ENCODE results near the gene OR2M5. TPM values are rescaled to one million over a fixed set of nuclear protein-coding genes. Genes with fewer than 3 reads are reported as not detected.

The OR2M5 gene
- total RNA-seq, 2 experiments from 2014 or later, result not detected

GRCh38 chr1:248164031-248164430 lies 19.1 kb downstream of the OR2M5 start:
- Histone ChIP-seq H3K36me3 (ENCODE audit: insufficient read depth, low read length) (no peaks in the 10 kb centered on the region), H3K4me3 (ENCODE audit: low read length) (no peak overlapping the region), H3K27me3 (ENCODE audit: control insufficient read depth in 1 of 2, insufficient read depth in 2 of 2, low read length in 2 of 2) (no peaks in the 10 kb centered on the region), H3K27ac (ENCODE audit: low read depth in 1 of 2, low read length in 2 of 2) (no peak overlapping the region), H3K4me1 (ENCODE audit: insufficient read depth, low read length) (no peaks in the 10 kb centered on the region), H3K9me3 (ENCODE audit: control insufficient read depth in 1 of 2, insufficient read depth in 1 of 2, low read length in 2 of 2) (peaks cover 0 to 18% of the 10 kb centered on the region in 2 experiments)
- TF ChIP-seq CTCF (IDR thresholded peaks at IDR 0.05), result no peak
- Mint-ChIP-seq H3K27ac (no peak overlapping the region), H3K4me3 (no peak overlapping the region), H3K36me3 (ENCODE audit: low read depth) (no peaks in the 10 kb centered on the region), H3K4me1 (ENCODE audit: low read depth) (no peaks in the 10 kb centered on the region), H3K9me3 (peaks cover 2% of the 10 kb centered on the region), H3K27me3 (peaks cover 6% of the 10 kb centered on the region)
- POLR2A ChIA-PET, result no interaction called here
- DNase-seq (no peak), ATAC-seq (ENCODE audit: poor library complexity) (no peak)
- CTCF ChIA-PET, result no interaction called here
- intact Hi-C loops (cut with DNase I, micrococcal nuclease), result no loop called here

GRCh38 chr1:248165186-248165585 lies 20.2 kb downstream of the OR2M5 start:
- H3K4me3 ChIP-seq (ENCODE audit: low read length), result no peak overlapping the region
- peaks cover 6% of the 10 kb centered on the region for H3K27me3 Mint-ChIP-seq
- ATAC-seq (ENCODE audit: poor library complexity) (no peak), DNase-seq (no peak)
- no peaks in the 10 kb centered on the region for H3K4me1 ChIP-seq (ENCODE audit: insufficient read depth, low read length)
- ChIA-PET POLR2A (no interaction called here), CTCF (no interaction called here)
- intact Hi-C loops (cut with DNase I, micrococcal nuclease), result no loop called here
- H3K4me3 Mint-ChIP-seq, result no peak overlapping the region
- peaks cover 0 to 18% of the 10 kb centered on the region in 2 experiments for H3K9me3 ChIP-seq (ENCODE audit: control insufficient read depth in 1 of 2, insufficient read depth in 1 of 2, low read length in 2 of 2)
- TF ChIP-seq CTCF (IDR thresholded peaks at IDR 0.05), result no peak
- H3K27me3 ChIP-seq (ENCODE audit: control insufficient read depth in 1 of 2, insufficient read depth in 2 of 2, low read length in 2 of 2), result no peaks in the 10 kb centered on the region
- H3K4me1 Mint-ChIP-seq (ENCODE audit: low read depth), result no peaks in the 10 kb centered on the region
- no peaks in the 10 kb centered on the region for H3K36me3 Mint-ChIP-seq (ENCODE audit: low read depth)
- H3K9me3 Mint-ChIP-seq, result peaks cover 2% of the 10 kb centered on the region
- H3K36me3 ChIP-seq (ENCODE audit: insufficient read depth, low read length), result no peaks in the 10 kb centered on the region
- no peak overlapping the region for H3K27ac ChIP-seq (ENCODE audit: low read depth in 1 of 2, low read length in 2 of 2)
- H3K27ac Mint-ChIP-seq, result no peak overlapping the region

GRCh38 chr1:248174521-248174920 lies 29.6 kb downstream of the OR2M5 start, which contains the start of gene OR2M2:
TSS of gene OR2M2 (plus strand) at chr1:248174821. CDS start at chr1:248179986, 5,165 bp downstream.
- ChIA-PET POLR2A (no interaction called here), CTCF (no interaction called here)
- H3K27ac ChIP-seq (ENCODE audit: low read depth in 1 of 2, low read length in 2 of 2), result no peak within 1 kb of the TSS
- H3K4me1 Mint-ChIP-seq (ENCODE audit: low read depth), result no peaks in the 10 kb centered on the region
- H3K36me3 Mint-ChIP-seq (ENCODE audit: low read depth), result no peaks in the 10 kb centered on the region
- H3K4me1 ChIP-seq (ENCODE audit: insufficient read depth, low read length), result no peaks in the 10 kb centered on the region
- no peak within 1 kb of the TSS for H3K27ac Mint-ChIP-seq
- H3K9me3 Mint-ChIP-seq, result no peaks in the 10 kb centered on the region
- TF ChIP-seq CTCF (IDR thresholded peaks at IDR 0.05), result no peak
- no peak within 1 kb of the TSS for H3K4me3 Mint-ChIP-seq
- DNase-seq, result no peak
- H3K4me3 ChIP-seq (ENCODE audit: low read length), result no peak within 1 kb of the TSS
- H3K36me3 ChIP-seq (ENCODE audit: insufficient read depth, low read length), result no peaks in the 10 kb centered on the region
- H3K27me3 Mint-ChIP-seq, result no peaks in the 10 kb centered on the region
- H3K9me3 ChIP-seq (ENCODE audit: control insufficient read depth in 1 of 2, insufficient read depth in 1 of 2, low read length in 2 of 2), result peaks cover 0 to 3% of the 10 kb centered on the region in 2 experiments
- H3K27me3 ChIP-seq (ENCODE audit: control insufficient read depth in 1 of 2, insufficient read depth in 2 of 2, low read length in 2 of 2), result no peaks in the 10 kb centered on the region
- intact Hi-C loops (cut with DNase I, micrococcal nuclease), result no loop called here
- ATAC-seq (ENCODE audit: poor library complexity), result no peak

All from CD4-positive, alpha-beta T cell (primary cell).